ENCODE data around the gene GJD3.
A peak's percentile ranks its signal among the peaks of the same experiment; 100 is the strongest.
"Not testable (repeated sequence)": the region's sequence is repeated elsewhere in the genome, so short reads cannot be mapped to it uniquely, and the experiment has no call there.

GJD3 gene

GRCh38 chr17:40364121-40364861, at the start of gene GJD3:
GJD3 (minus strand) TSS chr17:40364737; CDS start chr17:40363815, 922 bp downstream.
- peak within 1 kb of the TSS; percentile 77 for H3K4me3 Mint-ChIP-seq
- no peak within 1 kb of the TSS for H3K27ac Mint-ChIP-seq
- DNase-seq, result peak; percentile 23
- peaks cover 48% of the 10 kb centered on the region for H3K4me1 Mint-ChIP-seq
- H3K27me3 Mint-ChIP-seq, result peaks cover 41% of the 10 kb centered on the region
- H3K9me3 Mint-ChIP-seq, result no peaks in the 10 kb centered on the region
- CTCF ChIA-PET, result interaction anchor here (0.6 to 14.2 kb wide), 8 partner anchors 10 to 195 kb away, joined by 3 to 370 read pairs (median 7); partner anchors contain the start of gene RARA
- H3K36me3 Mint-ChIP-seq, result peaks cover 2% of the 10 kb centered on the region

GRCh38 chr17:40414312-40414711, 49.8 kb upstream of the GJD3 start:
- H3K27me3 Mint-ChIP-seq, H3K4me3 Mint-ChIP-seq, H3K27ac Mint-ChIP-seq, H3K9me3 Mint-ChIP-seq, DNase-seq: not testable (repeated sequence)
- CTCF ChIA-PET, result interaction anchor here (0.6 to 2.7 kb wide), 8 partner anchors 12 to 145 kb away, joined by 3 to 13 read pairs (median 6); partner anchors contain the start of gene GJD3
- Mint-ChIP-seq H3K36me3 (peaks cover 50% of the 10 kb centered on the region), H3K4me1 (peaks cover 70% of the 10 kb centered on the region)

- Mint-ChIP-seq H3K27ac (peak overlapping the region; percentile 28), H3K4me3 (no peak overlapping the region), H3K27me3 (no peaks in the 10 kb centered on the region), H3K36me3 (peaks cover 50% of the 10 kb centered on the region), H3K9me3 (no peaks in the 10 kb centered on the region), H3K4me1 (peaks cover 58% of the 10 kb centered on the region)
- DNase-seq, result no peak
- CTCF ChIA-PET, result interaction anchor here (0.7 to 3.4 kb wide), 7 partner anchors 12 to 147 kb away, joined by 3 to 14 read pairs (median 4); no protein-coding TSS in a partner anchor
These were observed 48.3 kb upstream of the GJD3 start for GRCh38 chr17:40412880-40413279.

- CTCF ChIA-PET, result interaction anchor here (0.6 to 3.4 kb wide), 8 partner anchors 11 to 143 kb away, joined by 3 to 14 read pairs (median 3); no protein-coding TSS in a partner anchor
- no peak for DNase-seq
- Mint-ChIP-seq H3K36me3 (peaks cover 56% of the 10 kb centered on the region), H3K27ac (peak overlapping the region; percentile 65), H3K27me3 (no peaks in the 10 kb centered on the region), H3K9me3 (no peaks in the 10 kb centered on the region), H3K4me1 (peaks cover 58% of the 10 kb centered on the region), H3K4me3 (no peak overlapping the region)
These were observed 47.3 kb upstream of the GJD3 start for GRCh38 chr17:40411821-40412220.

- CTCF ChIA-PET, result interaction anchor here (0.5 to 3.4 kb wide), 7 partner anchors 9 to 107 kb away, joined by 3 to 14 read pairs (median 3); no protein-coding TSS in a partner anchor
- peaks cover 45% of the 10 kb centered on the region for H3K4me1 Mint-ChIP-seq
- H3K27me3 Mint-ChIP-seq, result no peaks in the 10 kb centered on the region
- H3K9me3 Mint-ChIP-seq, result no peaks in the 10 kb centered on the region
- H3K36me3 Mint-ChIP-seq, result peaks cover 55% of the 10 kb centered on the region
- peak overlapping the region; percentile 22 for H3K27ac Mint-ChIP-seq
- H3K4me3 Mint-ChIP-seq, result no peak overlapping the region
- DNase-seq, result no peak
These were observed 45.5 kb upstream of the GJD3 start for GRCh38 chr17:40410082-40410481.

- H3K27me3 Mint-ChIP-seq, H3K9me3 Mint-ChIP-seq, H3K27ac Mint-ChIP-seq, DNase-seq, H3K4me3 Mint-ChIP-seq: not testable (repeated sequence)
- peaks cover 44% of the 10 kb centered on the region for H3K4me1 Mint-ChIP-seq
- CTCF ChIA-PET, result interaction anchor here (1.2 to 1.5 kb wide), 4 partner anchors 21 to 150 kb away, joined by 3 to 5 read pairs (median 4); no protein-coding TSS in a partner anchor
- peaks cover 53% of the 10 kb centered on the region for H3K36me3 Mint-ChIP-seq
These were observed 45.0 kb upstream of the GJD3 start for GRCh38 chr17:40409540-40409939.

- H3K36me3 Mint-ChIP-seq, result peaks cover 53% of the 10 kb centered on the region
- DNase-seq, result no peak
- no peak overlapping the region for H3K27ac Mint-ChIP-seq
- CTCF ChIA-PET, result interaction anchor here (0.6 to 1.1 kb wide), 2 partner anchors 9 to 126 kb away, joined by 3 read pairs; no protein-coding TSS in a partner anchor
- H3K4me1 Mint-ChIP-seq, result peaks cover 45% of the 10 kb centered on the region
- no peak overlapping the region for H3K4me3 Mint-ChIP-seq
- H3K27me3 Mint-ChIP-seq, result no peaks in the 10 kb centered on the region
- H3K9me3 Mint-ChIP-seq, result no peaks in the 10 kb centered on the region
These were observed 42.9 kb upstream of the GJD3 start for GRCh38 chr17:40407460-40407859.

GRCh38 chr17:40404003-40404402, 39.5 kb upstream of the GJD3 start:
- DNase-seq, result no peak
- H3K27me3 Mint-ChIP-seq, result no peaks in the 10 kb centered on the region
- H3K36me3 Mint-ChIP-seq, result peaks cover 55% of the 10 kb centered on the region
- no peaks in the 10 kb centered on the region for H3K9me3 Mint-ChIP-seq
- no peak overlapping the region for H3K27ac Mint-ChIP-seq
- no peak overlapping the region for H3K4me3 Mint-ChIP-seq
- H3K4me1 Mint-ChIP-seq, result peaks cover 39% of the 10 kb centered on the region
- CTCF ChIA-PET, result interaction anchor here (0.6 to 1.6 kb wide), 3 partner anchors 11 to 164 kb away, joined by 3 to 5 read pairs (median 4); no protein-coding TSS in a partner anchor

GRCh38 chr17:40402668-40403067, 38.1 kb upstream of the GJD3 start:
- H3K27ac Mint-ChIP-seq, result peak overlapping the region; percentile 88
- H3K9me3 Mint-ChIP-seq, result no peaks in the 10 kb centered on the region
- peak overlapping the region; percentile 33 for H3K4me3 Mint-ChIP-seq
- no peaks in the 10 kb centered on the region for H3K27me3 Mint-ChIP-seq
- DNase-seq, result no peak
- peaks cover 39% of the 10 kb centered on the region for H3K4me1 Mint-ChIP-seq
- CTCF ChIA-PET, result interaction anchor here (1.0 to 1.6 kb wide), 2 partner anchors 10 to 15 kb away, joined by 3 to 5 read pairs; no protein-coding TSS in a partner anchor
- peaks cover 62% of the 10 kb centered on the region for H3K36me3 Mint-ChIP-seq

- peak overlapping the region; percentile 82 for H3K27ac Mint-ChIP-seq
- no peaks in the 10 kb centered on the region for H3K27me3 Mint-ChIP-seq
- no peaks in the 10 kb centered on the region for H3K9me3 Mint-ChIP-seq
- CTCF ChIA-PET, result interaction anchor here (1.1 to 2.3 kb wide), 7 partner anchors 14 to 133 kb away, joined by 3 to 12 read pairs (median 5); no protein-coding TSS in a partner anchor
- peaks cover 36% of the 10 kb centered on the region for H3K4me1 Mint-ChIP-seq
- no peak overlapping the region for H3K4me3 Mint-ChIP-seq
- peaks cover 57% of the 10 kb centered on the region for H3K36me3 Mint-ChIP-seq
- no peak for DNase-seq
These were observed 34.6 kb upstream of the GJD3 start for GRCh38 chr17:40399185-40399584.

- H3K27ac Mint-ChIP-seq, H3K4me1 Mint-ChIP-seq, H3K4me3 Mint-ChIP-seq, H3K9me3 Mint-ChIP-seq, DNase-seq, H3K27me3 Mint-ChIP-seq: not testable (repeated sequence)
- peaks cover 31% of the 10 kb centered on the region for H3K36me3 Mint-ChIP-seq
- CTCF ChIA-PET, result interaction anchor here (0.7 kb wide), 1 partner anchor 24 kb away, joined by 3 read pairs; no protein-coding TSS in a partner anchor
These were observed 22.0 kb upstream of the GJD3 start for GRCh38 chr17:40386555-40386954.

- CTCF ChIA-PET, result interaction anchor here (1.1 kb wide), 1 partner anchor 11 kb away, joined by 5 read pairs; no protein-coding TSS in a partner anchor
- no peak for DNase-seq
- no peaks in the 10 kb centered on the region for H3K9me3 Mint-ChIP-seq
These were observed 17.7 kb upstream of the GJD3 start for GRCh38 chr17:40382251-40382650.

GRCh38 chr17:40378966-40379365, 14.4 kb upstream of the GJD3 start:
- CTCF ChIA-PET, result no interaction called here
- no peak overlapping the region for H3K27ac Mint-ChIP-seq
- no peak for DNase-seq
- H3K4me1 Mint-ChIP-seq, result peaks cover 8% of the 10 kb centered on the region
- H3K36me3 Mint-ChIP-seq, result peaks cover 2% of the 10 kb centered on the region
- H3K9me3 Mint-ChIP-seq, result peaks cover 6% of the 10 kb centered on the region
- peaks cover 19% of the 10 kb centered on the region for H3K27me3 Mint-ChIP-seq
- H3K4me3 Mint-ChIP-seq, result no peak overlapping the region

More at GRCh38 chr17:40382251-40382650, 17.7 kb upstream of the GJD3 start:
- Mint-ChIP-seq H3K36me3 (peaks cover 10% of the 10 kb centered on the region), H3K4me3 (no peak overlapping the region), H3K27ac (no peak overlapping the region), H3K27me3 (peaks cover 4% of the 10 kb centered on the region), H3K4me1 (no peaks in the 10 kb centered on the region)

GRCh38 chr17:40377832-40378231, 13.3 kb upstream of the GJD3 start:
- peaks cover 8% of the 10 kb centered on the region for H3K4me1 Mint-ChIP-seq
- H3K27me3 Mint-ChIP-seq, result peaks cover 19% of the 10 kb centered on the region
- no peaks in the 10 kb centered on the region for H3K36me3 Mint-ChIP-seq
- no peak overlapping the region for H3K27ac Mint-ChIP-seq
- H3K9me3 Mint-ChIP-seq, result peaks cover 6% of the 10 kb centered on the region
- DNase-seq, result no peak
- CTCF ChIA-PET, result no interaction called here
- H3K4me3 Mint-ChIP-seq, result no peak overlapping the region

Measured in activated naive CD4-positive, alpha-beta T cell treated with anti-CD3 and anti-CD28 coated beads, Interleukin-2, amount 10 ng/mL, durations not matched to agents 7 days and 5 days (primary cell).